K562 (cell line): Measurements from ENCODE around the gene TEAD4. TPM values are rescaled to one million over a fixed set of nuclear protein-coding genes. Genes with fewer than 3 reads are reported as not detected.

Source experiments
- BHLHE40 ChIP-seq: IDR thresholded peaks from 2 replicates; pipeline ENCODE4 v1.6.1; 2011; ENCODE audit warnings: low read length, improper control_type of control experiment
- CCNT2 ChIP-seq: IDR thresholded peaks from 2 replicates; pipeline ENCODE4 v1.6.1; 2011; ENCODE audit warnings: borderline replicate concordance, low read depth, mild to moderate bottlenecking, moderate library complexity, mixed read lengths, low read length; ENCODE audit not compliant: insufficient read length; ENCODE audit errors: extremely low read depth
- CREBBP ChIP-seq: IDR thresholded peaks from one replicate; pipeline ENCODE4 v1.6.1; 2012; ENCODE audit warnings: low read depth, mild to moderate bottlenecking, control low read depth, inconsistent platforms, low read length
- CTBP1 ChIP-seq: fragments of 450-650 bp; IDR thresholded peaks from 2 replicates; pipeline ENCODE4 v1.6.1; 2016; ENCODE audit warnings: borderline replicate concordance
- ERF ChIP-seq: fragments of 450-650 bp; formaldehyde crosslinking; IDR thresholded peaks from 2 replicates; pipeline ENCODE4 v1.4.0; 2020; ENCODE audit warnings: mild to moderate bottlenecking, mixed read lengths
- KLF1 ChIP-seq: fragments of 450-650 bp; IDR thresholded peaks from 2 replicates; pipeline ENCODE4 v1.6.1; 2016; ENCODE audit warnings: missing genetic modification characterization, missing compliant biosample characterization
- KLF6 ChIP-seq: fragments of 250-450 bp; sonication (Bioruptor Pico); IDR thresholded peaks from 2 replicates; pipeline ENCODE4 v1.4.0; 2020; ENCODE audit warnings: mild to moderate bottlenecking, moderate library complexity, borderline replicate concordance
- MEIS2 ChIP-seq: fragments of 450-650 bp; IDR thresholded peaks from 2 replicates; pipeline ENCODE4 v1.6.1; 2014; ENCODE audit warnings: mild to moderate bottlenecking; ENCODE audit not compliant: partially characterized antibody
- RAD21 ChIP-seq, 2 experiments: fragments of 250-450 bp in 1 of 2; fragments of 450-650 bp in 1 of 2; sonication (Bioruptor Pico) in 1 of 2; formaldehyde crosslinking in 1 of 2; IDR thresholded peaks in 1 of 2; conservative IDR thresholded peaks in 1 of 2; 2 replicates each; pipeline versions ENCODE4 v1.4.0 to v1.8.0; 2020 to 2022; ENCODE audit warnings: mild to moderate bottlenecking in 2 of 2, moderate library complexity in 1 of 2
- RB1 ChIP-seq: fragments of 450-650 bp; IDR thresholded peaks from 2 replicates; pipeline ENCODE4 v1.6.1; 2017; ENCODE audit warnings: low read depth, mild to moderate bottlenecking
- SAFB2 ChIP-seq: fragments of 200-400 bp; formaldehyde crosslinking; IDR thresholded peaks from 2 replicates; pipeline ENCODE4 v1.6.1; 2018; ENCODE audit warnings: borderline replicate concordance, low read length, low read depth, moderate library complexity; ENCODE audit not compliant: severe bottlenecking
- TEAD1 ChIP-seq, 2 experiments: fragments of 450-650 bp in 1 of 2; sonication (generic) in 1 of 2; formaldehyde crosslinking; IDR thresholded peaks; 2 replicates each; pipeline versions ENCODE4 v1.4.0 to v1.8.0; 2020 to 2022; ENCODE audit warnings: mild to moderate bottlenecking in 2 of 2, missing genetic modification reagents in 1 of 2
- ZBTB7A ChIP-seq: IDR thresholded peaks from 2 replicates; pipeline ENCODE4 v1.6.1; 2011; ENCODE audit warnings: low read depth, mild to moderate bottlenecking, low read length, moderate library complexity, borderline replicate concordance; ENCODE audit not compliant: control insufficient read depth
- ZFP1 ChIP-seq: fragments of 450-650 bp; formaldehyde crosslinking; IDR thresholded peaks from 2 replicates; pipeline ENCODE4 v1.4.0; 2020; ENCODE audit warnings: mild to moderate bottlenecking, mixed read lengths
- ZFX ChIP-seq: sonication (generic); formaldehyde crosslinking; IDR thresholded peaks from 2 replicates; pipeline ENCODE4 v1.8.0; 2022; ENCODE audit warnings: mild to moderate bottlenecking, missing genetic modification reagents, moderate library complexity
- ZNF695 ChIP-seq: fragments of 450-650 bp; formaldehyde crosslinking; IDR thresholded peaks from 2 replicates; pipeline ENCODE4 v1.4.0; 2020; ENCODE audit warnings: mild to moderate bottlenecking, moderate library complexity
- ZNF699 ChIP-seq: fragments of 250-450 bp; sonication (Bioruptor Pico); IDR thresholded peaks from 2 replicates; pipeline ENCODE4 v1.8.0; 2021; ENCODE audit warnings: mild to moderate bottlenecking, moderate library complexity; ENCODE audit not compliant: insufficient replicate concordance
- ZNF79 ChIP-seq: fragments of 250-450 bp; sonication (Bioruptor Pico); IDR thresholded peaks from 2 replicates; pipeline ENCODE4 v1.4.0; 2020; ENCODE audit warnings: low read depth, mild to moderate bottlenecking, moderate library complexity
- polyA plus RNA-seq, 8 experiments: library from polyadenylated mRNA; depleted of rRNA in 4 of 8; stranded (reverse) in 5 of 8; unstranded in 3 of 8; fragments of >200 nt; fragmentation: Nextera tagmentation in 2 of 8; fragmentation: Illumina TruSeq in 1 of 8; extraction: Ambion mirVana in 2 of 8; extraction: Trizol in 1 of 8; gene quantifications; 2 replicates each; pipeline versions ENCODE4 v1.2.1 to v1.2.3, GENCODE V29; 2011 to 2014; ENCODE audit warnings: inconsistent platforms in 1 of 8, missing spikeins in 1 of 8
- total RNA-seq, 7 experiments: library from RNA; depleted of rRNA in 6 of 7; stranded (reverse); fragments of >200 nt in 6 of 7; fragmentation: Illumina TruSeq in 2 of 7; extraction: Trizol in 2 of 7; gene quantifications; 2 replicates each; pipeline versions ENCODE4 v1.2.1 to v1.2.3, GENCODE V29; 2011 to 2021; ENCODE audit warnings: low replicate concordance in 1 of 7
- TF ChIP-seq, protein P1 (sequence below): fragments of 250-450 bp; sonication (Bioruptor Pico); IDR thresholded peaks from 2 replicates; pipeline ENCODE4 v1.8.0; 2021; ENCODE audit warnings: moderate library complexity, mild to moderate bottlenecking, inconsistent platforms
- TF ChIP-seq, protein P2 (sequence below): sonication (generic); formaldehyde crosslinking; IDR thresholded peaks from 2 replicates; pipeline ENCODE4 v1.9.0; 2022; ENCODE audit warnings: mild to moderate bottlenecking, missing genetic modification reagents
- TF ChIP-seq, protein P3 (sequence below): fragments of 450-650 bp; IDR thresholded peaks from 2 replicates; pipeline ENCODE4 v1.6.1; 2016; ENCODE audit warnings: missing biosample characterization, missing genetic modification characterization
- TF ChIP-seq, protein P4 (sequence below): fragments of 450-650 bp; IDR thresholded peaks from 2 replicates; pipeline ENCODE4 v1.6.1; 2016; ENCODE audit warnings: borderline replicate concordance

The TEAD4 gene
- total and polyA plus RNA-seq, 9 of the 15 experiments (the other 6 are each of a cell fraction or from before 2014, with no cell fraction given), result 0.82 to 40.0 (median 17.0) TPM

- TF ChIP-seq, protein P1, sequence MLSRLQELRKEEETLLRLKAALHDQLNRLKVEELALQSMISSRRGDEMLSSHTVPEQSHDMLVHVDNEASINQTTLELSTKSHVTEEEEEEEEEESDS (CRISPR knock-in tag), result no peak
- TF ChIP-seq CREBBP (no peak), KLF1 (tag) (no peak), ZNF79 (CRISPR knock-in tag) (no peak), MEIS2 (no peak), ERF (CRISPR knock-in tag) (no peak), RB1 (peak; percentile 51; the same call in 1 of the 2 replicates), CTBP1 (peak; percentile 50; the same call in 1 of the 2 replicates), RAD21 (CRISPR knock-in tag; conservative IDR thresholded peaks at IDR 0.05 in 1 of 2, IDR thresholded peaks at IDR 0.05 in 1 of 2) (peak; percentile 40 to 77; a peak in 3 of 4 replicates), BHLHE40 (no peak), ZFX (CRISPR knock-in tag) (no peak), ZFP1 (no peak), TEAD1 (CRISPR knock-in tag; IDR thresholded peaks at IDR 0.05) (peak in 1 of 2 experiments; percentile 68; a peak in 1 of 4 replicates), ZNF699 (no peak), SAFB2 (no peak), ZNF695 (CRISPR knock-in tag) (no peak), ZBTB7A (peak; percentile 54; the same call in 1 of the 2 replicates), KLF6 (CRISPR knock-in tag) (no peak), CCNT2 (no peak)
- TF ChIP-seq, protein P2, sequence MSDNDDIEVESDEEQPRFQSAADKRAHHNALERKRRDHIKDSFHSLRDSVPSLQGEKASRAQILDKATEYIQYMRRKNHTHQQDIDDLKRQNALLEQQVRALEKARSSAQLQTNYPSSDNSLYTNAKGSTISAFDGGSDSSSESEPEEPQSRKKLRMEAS, result peak; percentile 47; the same call in 1 of the 2 replicates
- TF ChIP-seq, protein P3, sequence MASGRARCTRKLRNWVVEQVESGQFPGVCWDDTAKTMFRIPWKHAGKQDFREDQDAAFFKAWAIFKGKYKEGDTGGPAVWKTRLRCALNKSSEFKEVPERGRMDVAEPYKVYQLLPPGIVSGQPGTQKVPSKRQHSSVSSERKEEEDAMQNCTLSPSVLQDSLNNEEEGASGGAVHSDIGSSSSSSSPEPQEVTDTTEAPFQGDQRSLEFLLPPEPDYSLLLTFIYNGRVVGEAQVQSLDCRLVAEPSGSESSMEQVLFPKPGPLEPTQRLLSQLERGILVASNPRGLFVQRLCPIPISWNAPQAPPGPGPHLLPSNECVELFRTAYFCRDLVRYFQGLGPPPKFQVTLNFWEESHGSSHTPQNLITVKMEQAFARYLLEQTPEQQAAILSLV (tag), result no peak
- TF ChIP-seq, protein P4, sequence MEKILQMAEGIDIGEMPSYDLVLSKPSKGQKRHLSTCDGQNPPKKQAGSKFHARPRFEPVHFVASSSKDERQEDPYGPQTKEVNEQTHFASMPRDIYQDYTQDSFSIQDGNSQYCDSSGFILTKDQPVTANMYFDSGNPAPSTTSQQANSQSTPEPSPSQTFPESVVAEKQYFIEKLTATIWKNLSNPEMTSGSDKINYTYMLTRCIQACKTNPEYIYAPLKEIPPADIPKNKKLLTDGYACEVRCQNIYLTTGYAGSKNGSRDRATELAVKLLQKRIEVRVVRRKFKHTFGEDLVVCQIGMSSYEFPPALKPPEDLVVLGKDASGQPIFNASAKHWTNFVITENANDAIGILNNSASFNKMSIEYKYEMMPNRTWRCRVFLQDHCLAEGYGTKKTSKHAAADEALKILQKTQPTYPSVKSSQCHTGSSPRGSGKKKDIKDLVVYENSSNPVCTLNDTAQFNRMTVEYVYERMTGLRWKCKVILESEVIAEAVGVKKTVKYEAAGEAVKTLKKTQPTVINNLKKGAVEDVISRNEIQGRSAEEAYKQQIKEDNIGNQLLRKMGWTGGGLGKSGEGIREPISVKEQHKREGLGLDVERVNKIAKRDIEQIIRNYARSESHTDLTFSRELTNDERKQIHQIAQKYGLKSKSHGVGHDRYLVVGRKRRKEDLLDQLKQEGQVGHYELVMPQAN, result no peak
Measured at GRCh38 chr12:2944401-2945047, 14.7 kb upstream of the TEAD4 start (continued).
